Activated CD8-positive, alpha-beta T cell treated with anti-CD3 and anti-CD28 coated beads for 36 hours (primary cell): ENCODE results near the gene PPP1R13B. TPM values are rescaled to one million over a fixed set of nuclear protein-coding genes. Genes with fewer than 3 reads are reported as not detected.

Source experiments
- ATAC-seq: fragments of 200-7000 bp; cut with Tn5 transposase; one replicate; pipeline ENCODE4 v1.10.0; 2021; ENCODE audit warnings: mild to moderate bottlenecking, moderate library complexity
- CTCF ChIA-PET: fragments of 350-600 bp; sonication (Branson Sonifier 250); formaldehyde crosslinking; loops from one replicate; lab custom pipeline; 2021; ENCODE audit warnings: antibody characterized with exemption; lab: Charles Lee
- POLR2A ChIA-PET: fragments of 350-600 bp; sonication (Branson Sonifier 250); formaldehyde crosslinking; loops from one replicate; lab custom pipeline; 2021; ENCODE audit warnings: antibody characterized with exemption; lab: Charles Lee
- DNase-seq: peaks from one replicate; pipeline ENCODE4 v3.0.0-alpha.2; 2020
- H3K27ac Mint-ChIP-seq: one replicate; pipeline ENCODE4 v1.8.0; 2021; ENCODE audit warnings: mild to moderate bottlenecking, mixed read lengths
- H3K27me3 Mint-ChIP-seq: one replicate; pipeline ENCODE4 v1.8.0; 2021; ENCODE audit warnings: mixed read lengths
- H3K36me3 Mint-ChIP-seq: one replicate; pipeline ENCODE4 v1.8.0; 2021; ENCODE audit warnings: low read depth, mixed read lengths
- H3K4me1 Mint-ChIP-seq: one replicate; pipeline ENCODE4 v1.8.0; 2021; ENCODE audit warnings: low read depth, mixed read lengths
- H3K4me3 Mint-ChIP-seq: one replicate; pipeline ENCODE4 v1.8.0; 2021; ENCODE audit warnings: mild to moderate bottlenecking, moderate library complexity, mixed read lengths
- H3K9me3 Mint-ChIP-seq: one replicate; pipeline ENCODE4 v1.8.0; 2021; ENCODE audit warnings: mixed read lengths
- CTCF ChIP-seq: fragments of 200-600 bp; IDR thresholded peaks from one replicate; pipeline ENCODE4 v1.8.0; 2022; ENCODE audit warnings: antibody characterized with exemption, mild to moderate bottlenecking
- intact Hi-C: fragments of 100-400 bp; cut with micrococcal nuclease; formaldehyde crosslinking; loops from one replicate; pipeline ENCODE4 v1.10.0; 2022
- total RNA-seq, 2 experiments: library from RNA; stranded (reverse); gene quantifications; one replicate each; pipeline ENCODE4 v1.2.3, GENCODE V29; 2021

The PPP1R13B gene
- total RNA-seq, 2 experiments from 2014 or later: 11.9 to 14.5 TPM

- no peaks in the 10 kb centered on the region for H3K27me3 Mint-ChIP-seq
- no peak for TF ChIP-seq CTCF
- peaks cover 9% of the 10 kb centered on the region for H3K36me3 Mint-ChIP-seq
- no peak overlapping the region for H3K27ac Mint-ChIP-seq
- intact Hi-C loops: no loop called here
- no peak overlapping the region for H3K4me3 Mint-ChIP-seq
- no peak for DNase-seq
- no peak for ATAC-seq
- ChIA-PET CTCF (interaction anchor here (0.8 kb wide), 1 partner anchor 16 kb away, joined by 3 read pairs; no protein-coding TSS in a partner anchor), POLR2A (interaction anchor here (1.2 to 2.1 kb wide), 3 partner anchors 8 to 17 kb away, joined by 3 to 7 read pairs (median 4); no protein-coding TSS in a partner anchor)
- peaks cover 6% of the 10 kb centered on the region for H3K4me1 Mint-ChIP-seq
- H3K9me3 Mint-ChIP-seq: no peaks in the 10 kb centered on the region
Observed at GRCh38 chr14:103696070-103696402, 151.3 kb downstream of the PPP1R13B start.

GRCh38 chr14:103695296-103696069 is 151.9 kb downstream of the PPP1R13B start:
- no peak for ATAC-seq
- ChIA-PET CTCF (interaction anchor here (0.8 to 1.2 kb wide), 3 partner anchors 10 to 16 kb away, joined by 3 to 4 read pairs (median 4); no protein-coding TSS in a partner anchor), POLR2A (interaction anchor here (0.9 to 1.4 kb wide), 3 partner anchors 11 to 66 kb away, joined by 3 to 4 read pairs (median 4); partner anchors contain the start of gene KLC1)
- peaks cover 6% of the 10 kb centered on the region for H3K4me1 Mint-ChIP-seq
- no peak overlapping the region for H3K4me3 Mint-ChIP-seq
- DNase-seq: no peak
- no peak for TF ChIP-seq CTCF
- peaks cover 9% of the 10 kb centered on the region for H3K36me3 Mint-ChIP-seq
- intact Hi-C loops: no loop called here
- no peak overlapping the region for H3K27ac Mint-ChIP-seq
- no peaks in the 10 kb centered on the region for H3K27me3 Mint-ChIP-seq
- H3K9me3 Mint-ChIP-seq: no peaks in the 10 kb centered on the region

GRCh38 chr14:103694572-103695026 is 152.8 kb downstream of the PPP1R13B start:
- intact Hi-C loops: no loop called here
- DNase-seq (no peak), ATAC-seq (no peak)
- no peak overlapping the region for H3K4me3 Mint-ChIP-seq
- no peak overlapping the region for H3K27ac Mint-ChIP-seq
- no peaks in the 10 kb centered on the region for H3K27me3 Mint-ChIP-seq
- H3K9me3 Mint-ChIP-seq: no peaks in the 10 kb centered on the region
- CTCF ChIA-PET: interaction anchor here (1.1 to 1.3 kb wide), 3 partner anchors 11 to 123 kb away, joined by 3 to 4 read pairs (median 4); no protein-coding TSS in a partner anchor
- no peak for TF ChIP-seq CTCF
- POLR2A ChIA-PET: interaction anchor here (0.9 to 1.4 kb wide), 3 partner anchors 11 to 65 kb away, joined by 3 to 4 read pairs (median 4); partner anchors contain the start of gene KLC1
- H3K36me3 Mint-ChIP-seq: peaks cover 7% of the 10 kb centered on the region
- H3K4me1 Mint-ChIP-seq: peaks cover 6% of the 10 kb centered on the region

- no peak for TF ChIP-seq CTCF
- Mint-ChIP-seq H3K27me3 (no peaks in the 10 kb centered on the region), H3K36me3 (peaks cover 9% of the 10 kb centered on the region), H3K27ac (no peak overlapping the region), H3K4me1 (peaks cover 6% of the 10 kb centered on the region), H3K4me3 (no peak overlapping the region), H3K9me3 (no peaks in the 10 kb centered on the region)
- no peak for DNase-seq
- ChIA-PET CTCF (no interaction called here), POLR2A (no interaction called here)
- no peak for ATAC-seq
- intact Hi-C loops: no loop called here
Observed at GRCh38 chr14:103693515-103693914, 153.9 kb downstream of the PPP1R13B start.

GRCh38 chr14:103692871-103693270 is 154.5 kb downstream of the PPP1R13B start:
- Mint-ChIP-seq H3K4me3 (no peak overlapping the region), H3K27ac (no peak overlapping the region), H3K9me3 (no peaks in the 10 kb centered on the region), H3K4me1 (peaks cover 6% of the 10 kb centered on the region), H3K27me3 (no peaks in the 10 kb centered on the region), H3K36me3 (peaks cover 9% of the 10 kb centered on the region)
- intact Hi-C loops: no loop called here
- ATAC-seq (no peak), DNase-seq (no peak)
- TF ChIP-seq CTCF: no peak
- CTCF ChIA-PET: no interaction called here
- POLR2A ChIA-PET: no interaction called here
